HepG2 (cell line): ENCODE results near the gene PCDHGA6. TPM values are rescaled to one million over a fixed set of nuclear protein-coding genes. Genes with fewer than 3 reads are reported as not detected.
A peak's percentile ranks its signal among the peaks of the same experiment; 100 is the strongest.

ENCODE experiments used
- ATAC-seq: fragments of 200-7000 bp; cut with Tn5 transposase; 3 replicates; pipeline ENCODE4 v1.9.1; 2020; ENCODE audit warnings: mild to moderate bottlenecking, moderate library complexity
- BruUV-seq: library from RNA; stranded (reverse); fragments of 400-500 nt; replicated peaks from 2 replicates; lab custom pipeline; 2021; lab: Mats Ljungman, UMichigan
- CTCF ChIA-PET: fragments of 300-600 bp; formaldehyde crosslinking; extraction: SDS; loops from one replicate; lab custom pipeline; 2021; ENCODE audit warnings: low total read pairs, inconsistent platforms, low intra/inter-chr PET ratio; lab: Yijun Ruan, JAX
- POLR2A ChIA-PET: fragments of 350-600 bp; sonication (Branson Sonifier 250); formaldehyde crosslinking; loops from one replicate; lab custom pipeline; 2020; ENCODE audit warnings: antibody characterized with exemption, inconsistent platforms; lab: Yijun Ruan, JAX
- DNase-seq: peaks from one replicate; pipeline ENCODE4 v3.0.0-alpha.2; 2015; ENCODE audit warnings: low spot score
- FAIRE-seq: peaks from 3 replicates; lab custom pipeline; 2011; peaks lifted over from hg19 to GRCh38; lab: Jason Lieb, UNC
- H2AFZ ChIP-seq: one replicate; pipeline ENCODE4 v1.6.1; 2011; ENCODE audit warnings: low read length, inconsistent platforms
- H3K27ac ChIP-seq: fragments of 300-600 bp; 3 replicates; pipeline ENCODE4 v1.8.0; 2011; ENCODE audit warnings: mixed run types, mild to moderate bottlenecking, mixed read lengths, low read length, inconsistent platforms; ENCODE audit not compliant: insufficient read depth; ENCODE audit errors: extremely low read length
- H3K27me3 ChIP-seq, 2 experiments: fragments of 200-600 bp in 1 of 2; 2 replicates in 1 of 2; 3 replicates in 1 of 2; pipeline versions ENCODE4 v1.6.0 to v1.8.0; 2011; ENCODE audit warnings: low read length in 2 of 2, mild to moderate bottlenecking in 2 of 2, moderate library complexity in 2 of 2, inconsistent platforms in 1 of 2; ENCODE audit not compliant: insufficient read depth in 2 of 2, control insufficient read depth in 1 of 2
- H3K36me3 ChIP-seq, 2 experiments: fragments of 200-600 bp in 1 of 2; replicated peaks in 1 of 2; 2 replicates in 1 of 2; 3 replicates in 1 of 2; pipeline versions ENCODE4 v1.5.1 to v1.8.0; 2011; ENCODE audit warnings: low read length in 2 of 2, inconsistent platforms in 1 of 2; ENCODE audit not compliant: insufficient read depth in 2 of 2, control insufficient read depth in 1 of 2
- H3K4me1 ChIP-seq: 2 replicates; pipeline ENCODE4 v1.5.1; 2012; ENCODE audit warnings: low read length, inconsistent platforms; ENCODE audit not compliant: insufficient read depth
- H3K4me2 ChIP-seq: 2 replicates; pipeline ENCODE4 v1.6.0; 2011; ENCODE audit warnings: low read depth, low read length, inconsistent platforms
- H3K4me3 ChIP-seq, 3 experiments: fragments of 200-600 bp in 1 of 3; sonication (generic), shearing (Covaris generic) in 1 of 3; replicated peaks in 1 of 3; 2 replicates each; pipeline ENCODE4 v1.5.1; 2011 to 2016; ENCODE audit warnings: low read length in 3 of 3, inconsistent platforms in 2 of 3, low read depth in 2 of 3, mild to moderate bottlenecking in 2 of 3, control low read depth in 1 of 3, mixed read lengths in 1 of 3; ENCODE audit not compliant: insufficient read depth in 1 of 3
- H3K79me2 ChIP-seq: one replicate; pipeline ENCODE4 v1.6.1; 2011; ENCODE audit warnings: low read length, inconsistent platforms; ENCODE audit not compliant: insufficient read depth
- H3K9ac ChIP-seq: 2 replicates; pipeline ENCODE4 v1.6.0; 2011; ENCODE audit warnings: mild to moderate bottlenecking, low read depth, low read length, inconsistent platforms; ENCODE audit not compliant: insufficient read depth
- H3K9me3 ChIP-seq: 2 replicates; pipeline ENCODE4 v1.5.1; 2012; ENCODE audit warnings: mild to moderate bottlenecking, low read length
- H4K20me1 ChIP-seq: 2 replicates; pipeline ENCODE4 v1.6.0; 2011; ENCODE audit warnings: inconsistent platforms, mild to moderate bottlenecking, low read length, moderate library complexity; ENCODE audit not compliant: insufficient read depth
- WIZ ChIP-seq: sonication (generic); formaldehyde crosslinking; IDR thresholded peaks from 2 replicates; pipeline ENCODE4 v1.5.1; 2020; ENCODE audit warnings: mild to moderate bottlenecking, missing genetic modification reagents
- ZNF782 ChIP-seq: sonication (generic); formaldehyde crosslinking; IDR thresholded peaks from 2 replicates; pipeline ENCODE4 v1.4.0; 2020; ENCODE audit warnings: missing genetic modification reagents, mild to moderate bottlenecking, borderline replicate concordance
- WGBS: methylation state at CpG from one replicate; pipeline ENCODE4 v1.1.6; 2017; ENCODE audit warnings: low lambda C conversion rate; 5-methylcytosine and 5-hydroxymethylcytosine counted together
- in situ Hi-C: cut with HindIII; loops from 2 replicates; pipeline ENCODE4 v1.10.0; 2017; ENCODE audit warnings: low pct_unique_long_range_greater_than_20kb; ENCODE audit not compliant: extremely low pct_ligation_motif_present
- intact Hi-C: fragments of 100-400 bp; cut with micrococcal nuclease; formaldehyde crosslinking; loops from one replicate; pipeline ENCODE4 v1.10.0; 2022; ENCODE audit not compliant: unreplicated experiment
- polyA plus RNA-seq, 8 experiments: library from polyadenylated mRNA; depleted of rRNA in 3 of 8; stranded (reverse) in 7 of 8; unstranded in 1 of 8; fragments of >200 nt; fragmentation: Illumina TruSeq in 4 of 8; extraction: Trizol in 4 of 8; gene quantifications; 2 replicates each; pipeline versions ENCODE4 v1.2.1 to v1.2.3, GENCODE V29; 2011 to 2016; ENCODE audit warnings: low read depth in 4 of 8, missing spikeins in 1 of 8, mixed read lengths in 1 of 8; ENCODE audit not compliant: insufficient read depth in 1 of 8
- total RNA-seq, 5 experiments: library from RNA; depleted of rRNA; stranded (reverse); fragments of >200 nt; fragmentation: Illumina TruSeq; extraction: Trizol; gene quantifications; 2 replicates each; pipeline ENCODE4 v1.2.3, GENCODE V29; 2016; ENCODE audit warnings: low read depth in 1 of 5
- TF ChIP-seq, protein P1 (sequence below), 2 experiments: IDR thresholded peaks; 2 replicates each; pipeline ENCODE4 v1.6.1; 2011 to 2012; ENCODE audit warnings: low read length in 2 of 2, borderline replicate concordance in 1 of 2, low read depth in 1 of 2, mild to moderate bottlenecking in 1 of 2, moderate library complexity in 1 of 2
- TF ChIP-seq, protein P2 (sequence below): sonication (generic); formaldehyde crosslinking; IDR thresholded peaks from 2 replicates; pipeline ENCODE4 v1.9.0; 2021; ENCODE audit warnings: missing genetic modification reagents, borderline replicate concordance

PCDHGA6 gene
- total and polyA plus RNA-seq, 2 of the 13 experiments (the other 11 are each of a cell fraction or from before 2014, with no cell fraction given), result 0.33 to 0.51 TPM

DNA sequence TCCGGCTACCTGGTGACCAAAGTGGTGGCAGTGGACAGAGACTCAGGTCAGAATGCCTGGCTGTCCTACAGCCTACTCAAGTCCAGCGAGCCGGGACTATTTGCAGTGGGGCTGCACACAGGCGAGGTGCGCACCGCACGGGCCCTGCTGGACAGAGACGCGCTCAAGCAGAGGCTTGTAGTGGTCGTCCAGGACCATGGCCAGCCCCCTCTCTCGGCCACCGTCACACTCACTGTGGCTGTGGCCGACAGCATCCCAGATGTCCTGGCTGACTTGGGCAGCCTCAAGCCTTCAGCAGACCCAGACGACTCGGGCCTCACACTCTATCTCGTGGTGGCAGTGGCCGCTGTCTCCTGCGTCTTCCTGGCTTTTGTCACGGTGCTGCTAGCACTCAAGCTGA lies 16.7 kb upstream of the PCDHGA6 start:
- Histone ChIP-seq H4K20me1 (no peaks in the 10 kb centered on the region), H2AFZ (no peak overlapping the region), H3K27me3 (no peaks in the 10 kb centered on the region), H3K9me3 (peaks cover 25% of the 10 kb centered on the region), H3K4me2 (no peak overlapping the region), H3K27ac (no peak overlapping the region), H3K4me1 (no peaks in the 10 kb centered on the region), H3K36me3 (no peaks in the 10 kb centered on the region), H3K9ac (no peak overlapping the region), H3K4me3 (no peak overlapping the region), H3K79me2 (no peaks in the 10 kb centered on the region)
- intact Hi-C loops, result loop anchor here (10.0 kb wide), 1 partner anchor 168 kb away; no protein-coding TSS in a partner anchor
- TF ChIP-seq WIZ, result no peak
- TF ChIP-seq, protein P1, sequence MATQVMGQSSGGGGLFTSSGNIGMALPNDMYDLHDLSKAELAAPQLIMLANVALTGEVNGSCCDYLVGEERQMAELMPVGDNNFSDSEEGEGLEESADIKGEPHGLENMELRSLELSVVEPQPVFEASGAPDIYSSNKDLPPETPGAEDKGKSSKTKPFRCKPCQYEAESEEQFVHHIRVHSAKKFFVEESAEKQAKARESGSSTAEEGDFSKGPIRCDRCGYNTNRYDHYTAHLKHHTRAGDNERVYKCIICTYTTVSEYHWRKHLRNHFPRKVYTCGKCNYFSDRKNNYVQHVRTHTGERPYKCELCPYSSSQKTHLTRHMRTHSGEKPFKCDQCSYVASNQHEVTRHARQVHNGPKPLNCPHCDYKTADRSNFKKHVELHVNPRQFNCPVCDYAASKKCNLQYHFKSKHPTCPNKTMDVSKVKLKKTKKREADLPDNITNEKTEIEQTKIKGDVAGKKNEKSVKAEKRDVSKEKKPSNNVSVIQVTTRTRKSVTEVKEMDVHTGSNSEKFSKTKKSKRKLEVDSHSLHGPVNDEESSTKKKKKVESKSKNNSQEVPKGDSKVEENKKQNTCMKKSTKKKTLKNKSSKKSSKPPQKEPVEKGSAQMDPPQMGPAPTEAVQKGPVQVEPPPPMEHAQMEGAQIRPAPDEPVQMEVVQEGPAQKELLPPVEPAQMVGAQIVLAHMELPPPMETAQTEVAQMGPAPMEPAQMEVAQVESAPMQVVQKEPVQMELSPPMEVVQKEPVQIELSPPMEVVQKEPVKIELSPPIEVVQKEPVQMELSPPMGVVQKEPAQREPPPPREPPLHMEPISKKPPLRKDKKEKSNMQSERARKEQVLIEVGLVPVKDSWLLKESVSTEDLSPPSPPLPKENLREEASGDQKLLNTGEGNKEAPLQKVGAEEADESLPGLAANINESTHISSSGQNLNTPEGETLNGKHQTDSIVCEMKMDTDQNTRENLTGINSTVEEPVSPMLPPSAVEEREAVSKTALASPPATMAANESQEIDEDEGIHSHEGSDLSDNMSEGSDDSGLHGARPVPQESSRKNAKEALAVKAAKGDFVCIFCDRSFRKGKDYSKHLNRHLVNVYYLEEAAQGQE (IDR thresholded peaks at IDR 0.05; ENCODE audit: borderline replicate concordance in 1 of 2, low read depth in 1 of 2, low read length in 2 of 2), result peak; percentile 26 to 71
- TF ChIP-seq, protein P2, sequence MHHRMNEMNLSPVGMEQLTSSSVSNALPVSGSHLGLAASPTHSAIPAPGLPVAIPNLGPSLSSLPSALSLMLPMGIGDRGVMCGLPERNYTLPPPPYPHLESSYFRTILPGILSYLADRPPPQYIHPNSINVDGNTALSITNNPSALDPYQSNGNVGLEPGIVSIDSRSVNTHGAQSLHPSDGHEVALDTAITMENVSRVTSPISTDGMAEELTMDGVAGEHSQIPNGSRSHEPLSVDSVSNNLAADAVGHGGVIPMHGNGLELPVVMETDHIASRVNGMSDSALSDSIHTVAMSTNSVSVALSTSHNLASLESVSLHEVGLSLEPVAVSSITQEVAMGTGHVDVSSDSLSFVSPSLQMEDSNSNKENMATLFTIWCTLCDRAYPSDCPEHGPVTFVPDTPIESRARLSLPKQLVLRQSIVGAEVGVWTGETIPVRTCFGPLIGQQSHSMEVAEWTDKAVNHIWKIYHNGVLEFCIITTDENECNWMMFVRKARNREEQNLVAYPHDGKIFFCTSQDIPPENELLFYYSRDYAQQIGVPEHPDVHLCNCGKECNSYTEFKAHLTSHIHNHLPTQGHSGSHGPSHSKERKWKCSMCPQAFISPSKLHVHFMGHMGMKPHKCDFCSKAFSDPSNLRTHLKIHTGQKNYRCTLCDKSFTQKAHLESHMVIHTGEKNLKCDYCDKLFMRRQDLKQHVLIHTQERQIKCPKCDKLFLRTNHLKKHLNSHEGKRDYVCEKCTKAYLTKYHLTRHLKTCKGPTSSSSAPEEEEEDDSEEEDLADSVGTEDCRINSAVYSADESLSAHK (CRISPR knock-in tag), result no peak
- TF ChIP-seq ZNF782 (CRISPR knock-in tag), result no peak
- no peak for FAIRE-seq
- ChIA-PET POLR2A (no interaction called here), CTCF (no interaction called here)
- no peak for ATAC-seq
- in situ Hi-C loops, result loop anchor here (10.0 kb wide), 1 partner anchor 168 kb away; no protein-coding TSS in a partner anchor
- DNase-seq, result no peak
- BruUV-seq, result no TSS peak
- WGBS, result 50% methylated on average over 15 of the region's 19 CpGs
